Measurements from ENCODE around the gene PGC.
"Not testable (repeated sequence)": the region's sequence is repeated elsewhere in the genome, so short reads cannot be mapped to it uniquely, and the experiment has no call there.

The PGC gene

GRCh38 chr6:41775293-41775882 is 28.2 kb upstream of the PGC start:
- no peak for DNase-seq (ENCODE audit: low read depth in 2 of 2)

GRCh38 chr6:41774841-41775240 is 27.6 kb upstream of the PGC start:
- DNase-seq (ENCODE audit: low read depth in 2 of 2): no peak

GRCh38 chr6:41771058-41771983 is 24.1 kb upstream of the PGC start:
- no peak for DNase-seq (ENCODE audit: low read depth in 2 of 2)

GRCh38 chr6:41770381-41771057 is 23.3 kb upstream of the PGC start:
- no peak for DNase-seq (ENCODE audit: low read depth in 2 of 2)

GRCh38 chr6:41769376-41769775 is 22.2 kb upstream of the PGC start:
- DNase-seq (ENCODE audit: low read depth in 2 of 2): no peak

GRCh38 chr6:41768545-41769308 is 21.5 kb upstream of the PGC start:
- DNase-seq (ENCODE audit: low read depth in 2 of 2): no peak

- DNase-seq (ENCODE audit: low read depth in 2 of 2): no peak
Observed at GRCh38 chr6:41767112-41767833, 20.1 kb upstream of the PGC start.

GRCh38 chr6:41766043-41766664 is 19.0 kb upstream of the PGC start:
- DNase-seq (ENCODE audit: low read depth in 2 of 2): not testable (repeated sequence)

- DNase-seq (ENCODE audit: low read depth in 2 of 2): no peak
Observed at GRCh38 chr6:41763470-41763869, 16.3 kb upstream of the PGC start.

GRCh38 chr6:41759905-41760579 is 12.8 kb upstream of the PGC start:
- no peak for DNase-seq (ENCODE audit: low read depth in 2 of 2)

- DNase-seq (ENCODE audit: low read depth in 2 of 2): no peak
Observed at GRCh38 chr6:41759106-41759904, 12.1 kb upstream of the PGC start.

- DNase-seq (ENCODE audit: low read depth in 2 of 2): no peak
Observed at GRCh38 chr6:41758641-41759035, 11.4 kb upstream of the PGC start.

- no peak for DNase-seq (ENCODE audit: low read depth in 2 of 2)
Observed at GRCh38 chr6:41757931-41758640, 10.9 kb upstream of the PGC start.

- DNase-seq (ENCODE audit: low read depth in 2 of 2): no peak
Observed at GRCh38 chr6:41757271-41757670, 10.1 kb upstream of the PGC start.

GRCh38 chr6:41756354-41756753 is 9.2 kb upstream of the PGC start:
- no peak for DNase-seq (ENCODE audit: low read depth in 2 of 2)

GRCh38 chr6:41755895-41756294 is 8.7 kb upstream of the PGC start:
- DNase-seq (ENCODE audit: low read depth in 2 of 2): no peak

- DNase-seq (ENCODE audit: low read depth in 2 of 2): no peak
Observed at GRCh38 chr6:41750374-41750773, 3.2 kb upstream of the PGC start.

- no peak for DNase-seq (ENCODE audit: low read depth in 2 of 2)
Observed at GRCh38 chr6:41748542-41748941, 1.3 kb upstream of the PGC start.

GRCh38 chr6:41748102-41748477 is 893 bp upstream of the PGC start:
- DNase-seq (ENCODE audit: low read depth in 2 of 2): no peak

Measured in stimulated activated CD4-positive, alpha-beta T cell treated with anti-CD3 and anti-CD28 coated beads, Interleukin-12 subunit alpha, Interleukin-12 subunit beta, amount 100 ng/mL, for 24 hours (primary cell).